GM12878 (cell line): Measurements from ENCODE around the gene C1QTNF3. TPM values are rescaled to one million over a fixed set of nuclear protein-coding genes. Genes with fewer than 3 reads are reported as not detected.

ENCODE experiments used
- ATAC-seq: fragments of 200-7000 bp; cut with Tn5 transposase; 3 replicates; pipeline ENCODE4 v1.9.1; 2020; ENCODE audit warnings: mild to moderate bottlenecking, moderate library complexity
- BruUV-seq: library from RNA; stranded (reverse); fragments of 400-500 nt; replicated peaks from 2 replicates; lab custom pipeline; 2021; lab: Mats Ljungman, UMichigan
- CTCF ChIA-PET: fragments of 300-600 bp; sonication (Branson Sonifier 250); formaldehyde crosslinking; extraction: SDS; loops from one replicate; lab custom pipeline; 2021; ENCODE audit warnings: inconsistent platforms; lab: Yijun Ruan, JAX
- POLR2A ChIA-PET: fragments of 350-600 bp; formaldehyde crosslinking; extraction: SDS; loops from one replicate; lab custom pipeline; 2021; ENCODE audit warnings: inconsistent platforms; lab: Charles Lee
- RAD21 ChIA-PET: fragments of 300-600 bp; sonication (Branson Sonifier 250); formaldehyde crosslinking; loops from one replicate; lab custom pipeline; 2023; ENCODE audit warnings: antibody characterized with exemption; ENCODE audit not compliant: unreplicated experiment; lab: Charles Lee
- SMC1A ChIA-PET: fragments of 300-600 bp; sonication (Branson Sonifier 250); formaldehyde crosslinking; loops from one replicate; lab custom pipeline; 2023; ENCODE audit not compliant: unreplicated experiment, uncharacterized antibody; lab: Charles Lee
- DNase-seq: peaks from one replicate; pipeline ENCODE4 v3.0.0-alpha.2; 2011; ENCODE audit warnings: low read depth, low spot score
- FAIRE-seq: peaks from 3 replicates; lab custom pipeline; 2011; peaks lifted over from hg19 to GRCh38; lab: Jason Lieb, UNC
- H2AFZ ChIP-seq: 2 replicates; pipeline ENCODE4 v1.6.0; 2011; ENCODE audit warnings: low read depth, low read length, control low read depth; ENCODE audit not compliant: control insufficient read depth
- H3K27ac ChIP-seq: 2 replicates; pipeline ENCODE4 v1.5.1; 2011; ENCODE audit warnings: control low read depth; ENCODE audit not compliant: control insufficient read depth, insufficient read depth
- H3K27me3 ChIP-seq, 2 experiments: replicated peaks in 1 of 2; 2 replicates each; pipeline versions ENCODE4 v1.6.0 to v1.6.1; 2011; ENCODE audit warnings: low read length in 1 of 2; ENCODE audit not compliant: control insufficient read depth in 2 of 2, insufficient read depth in 2 of 2
- H3K36me3 ChIP-seq, 2 experiments: 2 replicates each; pipeline ENCODE4 v1.5.1; 2011; ENCODE audit warnings: low read length in 1 of 2; ENCODE audit not compliant: control insufficient read depth in 2 of 2, insufficient read depth in 2 of 2
- H3K4me1 ChIP-seq: 2 replicates; pipeline ENCODE4 v1.6.1; 2011; ENCODE audit warnings: mild to moderate bottlenecking, low read length, moderate library complexity, mixed read lengths; ENCODE audit not compliant: control insufficient read depth, insufficient read depth
- H3K4me2 ChIP-seq: 2 replicates; pipeline ENCODE4 v1.6.0; 2011; ENCODE audit warnings: control low read depth; ENCODE audit not compliant: control insufficient read depth, insufficient read depth
- H3K4me3 ChIP-seq: fragments of 200-600 bp; sonication (generic); 2 replicates; pipeline ENCODE4 v1.5.1; 2016
- H3K79me2 ChIP-seq: 2 replicates; pipeline ENCODE4 v1.6.0; 2011; ENCODE audit warnings: low read length; ENCODE audit not compliant: control insufficient read depth, insufficient read depth
- H3K9ac ChIP-seq: 2 replicates; pipeline ENCODE4 v1.8.0; 2011; ENCODE audit warnings: low read length, control low read depth, mixed read lengths; ENCODE audit not compliant: control insufficient read depth, insufficient read depth
- H3K9me3 ChIP-seq: replicated peaks from 3 replicates; pipeline ENCODE4 v1.5.1; 2011; ENCODE audit warnings: mild to moderate bottlenecking, low read length; ENCODE audit not compliant: control insufficient read depth, insufficient read depth
- H4K20me1 ChIP-seq: 2 replicates; pipeline ENCODE4 v1.6.0; 2011; ENCODE audit not compliant: control insufficient read depth, insufficient read depth
- CREM ChIP-seq: IDR thresholded peaks from 2 replicates; pipeline ENCODE4 v1.6.1; 2014; ENCODE audit warnings: antibody characterized with exemption, low read depth
- E2F8 ChIP-seq: fragments of 450-650 bp; IDR thresholded peaks from 2 replicates; pipeline ENCODE4 v1.6.1; 2018; ENCODE audit warnings: mild to moderate bottlenecking, low read depth, moderate library complexity; ENCODE audit not compliant: partially characterized antibody
- ETV6 ChIP-seq, 2 experiments: fragments of 450-650 bp in 1 of 2; IDR thresholded peaks in 1 of 2; conservative IDR thresholded peaks in 1 of 2; 2 replicates each; pipeline ENCODE4 v1.6.1; 2014; ENCODE audit warnings: antibody characterized with exemption in 1 of 2, borderline replicate concordance in 1 of 2, low read depth in 1 of 2, mild to moderate bottlenecking in 1 of 2, moderate library complexity in 1 of 2
- EZH2 ChIP-seq: IDR thresholded peaks from 2 replicates; pipeline ENCODE4 v1.6.1; 2012; ENCODE audit warnings: low read depth, mild to moderate bottlenecking, control low read depth, inconsistent platforms, low read length, borderline replicate concordance; ENCODE audit not compliant: control insufficient read depth
- MXI1 ChIP-seq: fragments of 150-350 bp; IDR thresholded peaks from 2 replicates; pipeline ENCODE4 v1.6.1; 2011; ENCODE audit warnings: low read depth, mild to moderate bottlenecking, inconsistent platforms, low read length, improper control_type of control experiment
- RAD21 ChIP-seq: IDR thresholded peaks from 2 replicates; pipeline ENCODE4 v1.6.1; 2011; ENCODE audit warnings: mild to moderate bottlenecking, low read depth, low read length, moderate library complexity; ENCODE audit not compliant: insufficient read depth
- SPI1 ChIP-seq: IDR thresholded peaks from 2 replicates; pipeline ENCODE4 v1.6.1; 2011; ENCODE audit warnings: low read depth, mild to moderate bottlenecking, low read length, moderate library complexity, borderline replicate concordance; ENCODE audit not compliant: insufficient read depth
- ZBED1 ChIP-seq: IDR thresholded peaks from 2 replicates; pipeline ENCODE4 v1.6.1; 2016; ENCODE audit warnings: borderline replicate concordance
- ZNF384 ChIP-seq: IDR thresholded peaks from 2 replicates; pipeline ENCODE4 v1.6.1; 2012; ENCODE audit warnings: low read depth, mild to moderate bottlenecking, low read length, improper control_type of control experiment, borderline replicate concordance
- WGBS: methylation state at CpG from one replicate; pipeline ENCODE4 v1.1.6; 2016; ENCODE audit warnings: low lambda C conversion rate; ENCODE audit not compliant: insufficient replicate concordance, insufficient coverage; ENCODE audit errors: missing lambda C conversion rate; 5-methylcytosine and 5-hydroxymethylcytosine counted together
- in situ Hi-C: fragments of 300-500 bp; cut with MboI; formaldehyde crosslinking; loops from 9 replicates; pipeline ENCODE4 v1.14.3; 2018; ENCODE audit warnings: mixed read lengths
- intact Hi-C: fragments of 100-400 bp; cut with micrococcal nuclease; formaldehyde crosslinking; loops from one replicate; pipeline ENCODE4 v1.14.2; 2022; ENCODE audit not compliant: unreplicated experiment
- polyA plus RNA-seq, 11 experiments: library from polyadenylated mRNA; depleted of rRNA in 4 of 11; unstranded in 6 of 11; stranded (reverse) in 5 of 11; fragments of >200 nt; fragmentation: Nextera tagmentation in 4 of 11; fragmentation: Illumina TruSeq in 1 of 11; extraction: Ambion mirVana in 4 of 11; extraction: Trizol in 1 of 11; gene quantifications; 1 replicate in 1 of 11; 2 replicates in 10 of 11; pipeline versions ENCODE4 v1.2.1 to v1.2.3, GENCODE V29; 2011 to 2016; ENCODE audit warnings: inconsistent platforms in 2 of 11, missing spikeins in 2 of 11, low read depth in 1 of 11
- total RNA-seq, 4 experiments: library from RNA; depleted of rRNA in 3 of 4; stranded (reverse); fragments of >200 nt in 3 of 4; fragmentation: Illumina TruSeq in 1 of 4; extraction: Trizol in 1 of 4; gene quantifications; 2 replicates each; pipeline versions ENCODE4 v1.2.1 to v1.2.3, GENCODE V29; 2013 to 2021
- TF ChIP-seq, protein P1 (sequence below): IDR thresholded peaks from 2 replicates; pipeline ENCODE4 v1.6.1; 2011; ENCODE audit warnings: mild to moderate bottlenecking, low read depth, low read length, moderate library complexity; ENCODE audit not compliant: insufficient replicate concordance

Gene C1QTNF3
- total and polyA plus RNA-seq, 10 of the 15 experiments (the other 5 are each of a cell fraction or from before 2014, with no cell fraction given) = 0.39 to 6.3 (median 1.3) TPM

GRCh38 chr5:34051374-34051980 is 8.5 kb upstream of the C1QTNF3 start:
- RAD21 ChIA-PET = no interaction called here
- in situ Hi-C loops = no loop called here
- H3K36me3 ChIP-seq = no peaks in the 10 kb centered on the region; a peak in 1 of 4 replicates
- no peaks in the 10 kb centered on the region for H3K9me3 ChIP-seq
- H3K27ac ChIP-seq = no peak overlapping the region
- ATAC-seq (no peak), DNase-seq (no peak), FAIRE-seq (no peak)
- no peaks in the 10 kb centered on the region for H3K79me2 ChIP-seq
- TF ChIP-seq CREM (no peak), EZH2 (no peak)
- no peaks in the 10 kb centered on the region for H3K27me3 ChIP-seq
- no peak overlapping the region for H3K4me3 ChIP-seq
- H2AFZ ChIP-seq = no peak overlapping the region
- H3K4me2 ChIP-seq = no peak overlapping the region
- no peak overlapping the region for H3K9ac ChIP-seq
- CTCF ChIA-PET = interaction anchor here (1.1 kb wide), 1 partner anchor 9 kb away, joined by 4 read pairs; the partner anchor contains the start of gene C1QTNF3
- WGBS = 78% methylated on average over 4 of the region's 4 CpGs
- no peaks in the 10 kb centered on the region for H3K4me1 ChIP-seq
- no peaks in the 10 kb centered on the region for H4K20me1 ChIP-seq
- BruUV-seq = no TSS peak
- intact Hi-C loops = no loop called here
- SMC1A ChIA-PET = no interaction called here
- POLR2A ChIA-PET = no interaction called here

DNA sequence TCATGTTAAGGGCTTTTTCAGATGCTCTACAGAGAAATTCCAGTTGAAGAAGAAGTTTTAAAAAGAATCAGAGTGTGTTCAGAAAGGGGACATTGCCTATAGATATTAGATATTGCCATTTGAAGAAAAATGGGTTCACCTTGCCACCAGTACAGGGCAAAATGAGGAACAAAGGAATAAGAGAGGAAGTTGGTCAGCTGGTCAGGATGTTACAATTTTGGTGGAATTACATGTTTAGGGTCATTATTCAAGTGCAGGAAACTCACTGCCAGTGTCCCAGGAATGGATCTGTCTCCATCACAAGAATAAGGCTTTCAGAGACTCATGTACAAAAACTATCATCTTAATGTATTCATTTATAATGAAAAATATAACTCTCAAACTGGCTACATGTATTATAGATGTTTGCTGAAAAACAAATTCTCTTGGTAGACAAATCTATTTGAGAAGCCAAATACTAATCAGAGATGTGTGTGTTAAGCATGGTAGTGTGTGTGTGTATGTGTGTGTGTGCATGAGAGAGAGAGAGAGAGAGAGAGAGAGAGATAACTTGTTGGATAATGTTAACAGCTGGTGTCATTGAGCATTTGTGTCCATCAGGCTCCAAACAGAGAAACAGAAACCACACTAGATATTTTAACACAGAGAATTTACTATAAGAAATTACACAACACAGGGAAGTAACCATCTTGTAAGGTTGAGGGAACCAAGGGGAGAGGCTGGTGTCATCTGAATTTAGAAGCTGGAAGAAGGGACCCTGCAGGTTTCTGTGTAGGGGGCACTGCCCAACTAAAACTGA is 5.0 kb upstream of the C1QTNF3 start:
- FAIRE-seq (no peak), ATAC-seq (no peak), DNase-seq (no peak)
- Histone ChIP-seq H4K20me1 (no peaks in the 10 kb centered on the region), H3K4me1 (no peaks in the 10 kb centered on the region), H2AFZ (no peak overlapping the region), H3K9ac (no peak overlapping the region), H3K9me3 (no peaks in the 10 kb centered on the region), H3K4me3 (no peak overlapping the region), H3K27ac (no peak overlapping the region), H3K79me2 (no peaks in the 10 kb centered on the region), H3K27me3 (no peaks in the 10 kb centered on the region), H3K36me3 (no peaks in the 10 kb centered on the region; a peak in 1 of 4 replicates), H3K4me2 (no peak overlapping the region)
- ChIA-PET RAD21 (no interaction called here), SMC1A (interaction anchor here (0.6 to 1.1 kb wide), 2 partner anchors 11 kb away, joined by 3 to 5 read pairs; no protein-coding TSS in a partner anchor), POLR2A (interaction anchor here (0.8 kb wide), 1 partner anchor 40 kb away, joined by 4 read pairs; the partner anchor contains the start of gene AMACR), CTCF (interaction anchor here (0.9 kb wide), 1 partner anchor 8 kb away, joined by 3 read pairs; no protein-coding TSS in a partner anchor)
- no TSS peak for BruUV-seq
- in situ Hi-C loops (no loop called here), intact Hi-C loops (no loop called here)
- TF ChIP-seq MXI1 = no peak
- TF ChIP-seq SPI1 = no peak
- no peak for TF ChIP-seq ZNF384
- TF ChIP-seq RAD21 = no peak
- no peak for TF ChIP-seq E2F8
- TF ChIP-seq, protein P1, sequence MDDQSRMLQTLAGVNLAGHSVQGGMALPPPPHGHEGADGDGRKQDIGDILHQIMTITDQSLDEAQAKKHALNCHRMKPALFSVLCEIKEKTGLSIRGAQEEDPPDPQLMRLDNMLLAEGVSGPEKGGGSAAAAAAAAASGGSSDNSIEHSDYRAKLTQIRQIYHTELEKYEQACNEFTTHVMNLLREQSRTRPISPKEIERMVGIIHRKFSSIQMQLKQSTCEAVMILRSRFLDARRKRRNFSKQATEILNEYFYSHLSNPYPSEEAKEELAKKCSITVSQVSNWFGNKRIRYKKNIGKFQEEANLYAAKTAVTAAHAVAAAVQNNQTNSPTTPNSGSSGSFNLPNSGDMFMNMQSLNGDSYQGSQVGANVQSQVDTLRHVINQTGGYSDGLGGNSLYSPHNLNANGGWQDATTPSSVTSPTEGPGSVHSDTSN = no peak
- TF ChIP-seq ETV6 (conservative IDR thresholded peaks at IDR 0.05 in 1 of 2, IDR thresholded peaks at IDR 0.05 in 1 of 2; ENCODE audit: borderline replicate concordance in 1 of 2, low read depth in 1 of 2) = no peak
- TF ChIP-seq ZBED1 = no peak
